ENCODE measurements around the gene TM9SF1.

The TM9SF1 gene

DNA sequence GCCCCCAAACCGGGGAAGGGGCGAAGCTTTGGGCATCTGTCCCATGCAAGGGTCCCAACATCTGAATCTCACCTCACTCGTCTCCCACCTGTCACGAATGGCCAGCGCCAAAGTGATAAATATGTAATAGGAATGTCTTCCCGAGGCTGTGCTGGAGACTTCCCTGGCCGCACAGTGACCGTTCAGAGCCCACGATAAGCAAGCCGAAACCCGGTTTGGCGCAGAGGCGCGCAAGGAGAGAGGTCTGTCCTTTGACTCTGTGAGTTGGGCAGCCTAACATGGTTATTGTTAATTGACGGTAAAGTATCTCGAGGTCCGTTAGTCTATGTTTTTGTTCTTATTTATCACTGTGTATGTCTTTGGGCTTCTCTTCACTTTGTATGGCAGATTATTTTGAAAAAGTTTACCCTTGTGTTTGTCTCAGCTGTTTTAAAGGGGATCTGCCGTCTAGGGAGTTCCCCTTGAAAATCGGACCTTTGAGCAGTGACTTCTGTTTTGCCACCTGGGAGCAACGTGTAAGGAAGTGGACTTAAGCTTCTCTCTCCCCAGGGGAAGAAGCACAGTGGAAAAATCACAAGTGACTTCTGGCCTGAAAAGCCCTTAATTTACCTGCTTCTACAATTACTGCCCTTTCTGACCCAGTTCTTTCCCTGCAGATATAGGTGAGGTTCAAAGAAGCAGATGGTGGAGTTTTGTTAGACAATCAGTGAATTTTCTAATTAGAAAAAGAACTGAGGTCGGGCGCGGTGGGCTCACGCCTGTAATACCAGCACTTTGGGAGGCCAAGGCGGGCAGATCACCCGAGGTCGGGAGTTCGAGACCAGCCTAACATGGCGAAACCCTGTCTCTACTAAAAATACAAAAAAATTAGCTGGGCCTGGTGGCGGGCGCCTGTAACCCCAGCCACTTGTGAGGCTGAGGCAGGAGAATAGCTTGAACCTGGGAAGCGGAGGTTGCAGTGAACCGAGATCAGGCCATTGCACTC, 1.1 kb upstream of the TM9SF1 start:
- no peak for DNase-seq

DNA sequence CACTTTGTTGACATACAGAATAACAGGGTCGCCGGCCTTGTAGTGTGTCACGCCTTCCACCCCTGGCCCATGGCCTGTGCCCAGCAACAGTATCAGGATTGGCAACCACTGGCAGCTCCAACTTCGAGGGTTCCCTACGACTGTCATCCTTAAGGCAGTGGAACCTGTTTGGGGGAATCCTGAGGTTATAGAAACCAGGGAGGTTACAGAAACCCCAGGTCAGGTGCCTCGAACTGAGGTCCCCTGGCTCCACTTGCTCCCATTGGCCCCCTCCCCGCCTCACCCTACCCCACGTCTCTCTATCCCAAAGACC, 412 bp downstream of the TM9SF1 start:
- DNase-seq = no peak

DNA sequence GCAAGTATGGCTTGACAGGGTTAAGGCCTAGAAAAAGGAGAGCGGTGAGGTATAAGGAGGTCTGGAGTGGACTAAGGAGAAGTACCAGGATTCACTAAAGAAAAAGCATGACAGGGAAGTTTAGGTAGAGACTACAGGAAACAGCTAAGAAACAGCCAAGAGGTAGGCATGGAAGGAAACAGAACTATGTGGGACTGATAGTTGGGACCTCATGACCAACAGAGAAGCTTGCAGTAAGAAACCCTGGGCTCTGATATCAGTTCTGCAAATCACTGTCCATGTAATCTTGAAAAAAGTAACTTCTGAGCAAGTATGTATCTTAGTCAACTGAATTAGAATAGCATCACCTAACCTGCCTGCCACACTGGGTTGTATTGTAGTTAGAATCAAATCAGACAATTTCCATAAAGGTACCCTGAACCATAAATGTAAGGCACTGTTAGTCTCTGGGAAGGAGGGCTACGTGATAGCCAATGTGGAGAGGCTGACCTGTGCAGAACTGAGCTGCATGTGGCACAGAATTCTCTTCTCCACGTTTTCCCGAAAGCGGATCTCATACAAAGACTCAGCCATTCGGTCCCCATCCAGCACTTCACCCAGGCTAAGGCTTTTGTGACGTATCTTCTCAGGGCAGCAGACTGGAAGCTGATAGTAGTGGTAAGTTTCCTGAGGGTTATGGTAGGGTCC, 912 bp downstream of the TM9SF1 start:
- no peak for DNase-seq

DNA sequence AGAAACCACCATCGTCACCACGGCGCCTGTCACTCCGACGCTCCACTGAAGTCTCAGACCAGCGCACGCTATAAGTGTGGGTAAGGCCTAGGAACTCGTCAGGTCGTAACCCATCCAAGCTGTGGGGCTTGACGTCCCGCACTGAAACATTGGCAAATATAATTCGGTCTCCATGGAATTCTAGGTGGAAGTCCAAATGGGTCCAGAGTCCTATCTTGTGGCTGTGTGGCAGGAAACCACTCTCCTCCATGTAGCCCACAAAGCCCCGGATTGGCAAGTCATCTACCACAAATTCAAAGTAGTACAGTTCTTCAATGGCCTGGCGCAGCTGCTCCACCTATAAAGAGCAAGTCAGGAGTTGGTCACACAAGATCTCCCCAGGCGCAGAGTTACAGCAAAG, 2.3 kb downstream of the TM9SF1 start:
- DNase-seq = no peak

DNA sequence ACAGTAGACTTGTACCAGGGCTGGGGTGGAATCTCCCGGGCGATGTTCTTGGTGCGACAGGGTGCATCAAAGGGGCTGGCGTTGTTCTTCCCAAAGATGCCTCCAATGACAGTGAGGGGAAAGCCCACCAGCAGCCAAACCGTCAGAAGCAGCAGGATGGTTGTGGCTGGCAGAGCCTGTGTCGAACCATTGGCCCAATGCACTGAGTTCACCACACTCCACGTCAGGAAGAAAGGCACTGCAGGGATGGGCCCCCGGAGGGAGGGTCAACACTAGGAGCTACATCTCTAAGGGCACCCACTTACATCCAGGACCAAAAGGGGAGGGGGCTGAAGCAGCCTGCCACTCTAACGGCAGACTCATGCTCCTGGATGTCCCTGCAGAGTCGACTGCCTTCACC, 4.8 kb downstream of the TM9SF1 start:
- no peak for DNase-seq

DNA sequence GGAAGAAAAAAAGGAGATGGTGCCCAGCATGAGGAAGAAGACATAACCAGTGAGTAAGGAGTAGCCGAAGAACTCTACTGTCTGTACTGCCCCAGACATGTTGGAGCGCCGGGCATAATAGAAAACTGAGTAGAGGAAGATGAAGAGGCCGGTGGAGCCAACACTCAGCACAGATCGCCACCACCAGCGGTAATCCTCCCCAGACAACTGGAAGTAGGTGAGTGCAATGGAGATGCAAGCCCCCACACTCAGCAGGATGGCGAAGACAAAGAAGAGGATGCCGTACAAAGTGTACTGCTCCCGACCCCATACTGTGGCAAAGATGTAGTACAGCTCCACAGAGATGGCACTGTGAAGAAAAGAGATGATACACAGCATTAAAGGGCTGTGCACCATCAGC, 5.8 kb downstream of the TM9SF1 start:
- DNase-seq = no peak

DNA sequence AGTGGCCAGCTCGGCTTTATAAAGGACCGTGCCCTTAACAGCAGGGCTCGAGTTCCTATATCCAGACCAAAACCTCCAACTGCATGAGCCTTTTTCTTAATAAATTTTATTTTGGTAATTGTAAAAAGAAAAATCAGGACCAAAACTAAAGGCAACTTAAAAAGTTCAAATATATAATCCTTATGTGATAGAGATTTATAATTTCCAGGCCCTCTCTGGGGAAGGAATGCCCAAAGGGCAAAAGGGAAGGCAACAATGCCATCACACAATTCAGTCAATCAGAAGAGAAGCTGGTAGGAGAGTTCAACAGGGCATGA, 6.2 kb downstream of the TM9SF1 start:
- no peak for DNase-seq

DNA sequence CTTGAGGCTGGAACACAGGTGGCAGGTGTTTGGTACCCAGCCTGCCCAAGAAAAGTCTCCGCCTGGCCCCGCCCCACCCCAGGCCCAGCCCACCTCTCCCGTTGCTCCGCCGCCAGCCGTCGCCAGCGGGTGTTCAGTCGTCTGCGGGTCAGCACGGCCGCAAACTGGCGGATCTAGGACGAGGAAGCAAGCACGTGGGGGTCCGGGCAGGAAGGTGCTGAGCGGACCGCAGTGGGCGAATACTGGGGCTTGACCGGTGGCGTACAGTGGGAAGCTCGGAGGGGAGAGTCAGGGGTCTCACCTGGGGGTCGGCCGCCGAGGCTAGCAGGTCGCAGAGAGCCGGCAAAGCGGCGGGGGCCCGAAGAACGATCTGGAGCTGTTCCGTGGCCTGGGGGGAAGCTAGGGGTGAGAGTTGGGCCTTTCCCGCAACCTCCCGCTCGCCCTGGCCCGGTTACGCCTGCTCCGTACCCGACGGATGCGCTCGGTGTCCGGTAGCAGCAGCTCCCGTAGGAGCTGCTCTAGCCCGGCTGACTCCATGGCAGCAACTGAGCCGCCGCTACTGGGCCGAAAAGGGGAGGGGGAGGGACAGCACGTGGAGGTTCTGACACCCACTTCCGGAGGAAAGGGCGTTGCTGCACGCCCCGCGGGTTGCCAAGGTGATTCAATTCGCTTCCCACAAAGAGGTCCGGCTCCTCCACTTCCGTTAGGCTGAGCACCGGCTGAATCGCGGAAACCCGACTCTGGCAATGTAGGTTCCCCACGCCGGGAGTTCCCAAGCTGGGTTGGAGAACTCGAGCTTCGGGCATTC, 6.8 kb downstream of the TM9SF1 start, which contains the start of gene IPO4:
IPO4 (minus strand) TSS at position 566 of the 808 bp plus-strand sequence; CDS start at position 537, 29 bp downstream.
- DNase-seq = peak; percentile 94

DNA sequence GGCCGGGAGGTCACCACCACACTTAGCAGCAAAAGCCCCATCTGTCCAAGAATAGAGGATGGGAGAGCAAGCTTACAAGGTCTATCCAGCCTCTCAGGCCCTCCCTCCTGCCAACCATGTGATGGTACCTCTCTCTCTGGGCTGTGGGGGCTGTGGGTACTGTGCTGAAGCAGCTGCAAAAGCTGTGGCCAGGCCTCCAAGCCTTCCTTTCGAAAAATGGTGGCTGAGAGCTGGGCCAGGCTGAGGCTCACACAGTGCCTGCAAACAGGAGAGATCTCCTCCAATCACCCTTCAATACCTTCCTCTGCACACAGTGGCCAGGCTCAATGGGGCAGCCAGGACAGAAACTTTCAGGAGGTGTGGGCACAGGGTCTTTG, 7.7 kb downstream of the TM9SF1 start:
- DNase-seq = no peak

DNA sequence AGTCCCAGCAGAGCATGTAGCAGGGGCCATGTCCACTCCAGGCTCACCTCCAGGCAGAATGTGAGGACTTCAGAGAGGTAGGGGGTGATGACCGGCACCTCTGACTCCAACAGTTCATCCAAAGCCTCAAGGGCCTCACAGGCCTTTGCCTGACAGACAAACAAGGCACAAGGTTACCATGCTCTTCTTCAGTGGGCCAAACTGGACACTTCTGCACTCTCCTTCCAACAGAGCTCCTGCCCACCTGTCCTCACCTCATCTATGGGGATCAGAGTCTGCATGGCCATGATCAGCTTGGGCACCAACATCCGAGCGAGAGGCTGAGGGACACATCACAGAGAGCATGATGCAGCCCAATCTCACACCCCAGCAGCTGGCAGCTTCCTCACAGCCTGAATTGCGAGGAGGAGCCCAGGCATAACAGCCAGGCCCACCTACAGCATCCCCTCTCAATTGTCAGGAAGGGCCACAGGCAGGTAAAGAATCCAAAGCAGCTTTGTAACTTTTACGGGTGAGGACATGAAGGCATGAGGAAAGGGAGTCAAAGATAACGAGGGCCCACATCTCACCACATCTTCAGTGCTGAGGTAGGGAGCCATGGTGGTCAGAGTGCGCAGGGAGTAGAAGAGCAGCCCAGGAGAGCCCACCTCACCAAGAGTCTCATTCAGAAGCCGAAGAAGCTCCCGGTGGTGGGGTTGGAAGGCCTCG, 8.3 kb downstream of the TM9SF1 start:
- DNase-seq = no peak

DNA sequence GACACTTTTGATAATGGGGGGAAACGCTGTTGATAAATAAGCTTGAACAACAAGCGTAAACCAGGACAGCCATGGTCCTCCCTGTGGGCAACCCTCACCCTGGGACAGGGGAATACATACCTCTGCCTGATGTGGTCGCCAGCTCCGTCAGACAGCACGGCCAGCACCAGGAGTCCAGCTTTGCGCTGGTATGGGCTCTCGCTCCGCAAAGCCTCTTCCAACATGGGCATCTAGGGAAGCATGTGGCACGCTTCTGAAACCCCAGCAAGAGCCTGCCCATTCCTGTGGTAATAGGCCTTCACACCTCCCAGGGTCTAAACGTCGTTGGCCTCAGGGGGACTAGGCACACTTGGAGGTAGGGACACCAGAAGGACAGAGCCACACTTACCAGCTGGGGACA, 9.5 kb downstream of the TM9SF1 start:
- no peak for DNase-seq

DNA sequence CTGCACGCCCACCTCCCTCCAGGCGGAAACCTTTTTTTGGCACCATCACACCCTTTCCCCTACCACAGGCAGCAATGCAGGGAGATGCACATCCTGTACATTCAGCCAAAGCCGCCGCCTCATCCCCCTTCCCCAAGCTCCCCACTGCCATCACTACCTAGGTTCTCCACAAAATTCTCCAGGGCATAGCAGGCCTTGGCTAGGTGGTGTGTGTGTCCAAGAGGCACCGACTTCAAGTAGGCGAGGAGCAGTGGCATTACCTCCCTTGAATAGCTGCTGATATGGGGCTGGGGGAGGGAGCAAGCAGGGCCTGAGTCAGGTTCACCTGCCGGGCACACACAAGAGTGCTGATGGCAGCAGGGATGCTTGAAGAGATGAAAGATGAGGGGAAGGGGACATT, 10.2 kb downstream of the TM9SF1 start:
- no peak for DNase-seq

DNA sequence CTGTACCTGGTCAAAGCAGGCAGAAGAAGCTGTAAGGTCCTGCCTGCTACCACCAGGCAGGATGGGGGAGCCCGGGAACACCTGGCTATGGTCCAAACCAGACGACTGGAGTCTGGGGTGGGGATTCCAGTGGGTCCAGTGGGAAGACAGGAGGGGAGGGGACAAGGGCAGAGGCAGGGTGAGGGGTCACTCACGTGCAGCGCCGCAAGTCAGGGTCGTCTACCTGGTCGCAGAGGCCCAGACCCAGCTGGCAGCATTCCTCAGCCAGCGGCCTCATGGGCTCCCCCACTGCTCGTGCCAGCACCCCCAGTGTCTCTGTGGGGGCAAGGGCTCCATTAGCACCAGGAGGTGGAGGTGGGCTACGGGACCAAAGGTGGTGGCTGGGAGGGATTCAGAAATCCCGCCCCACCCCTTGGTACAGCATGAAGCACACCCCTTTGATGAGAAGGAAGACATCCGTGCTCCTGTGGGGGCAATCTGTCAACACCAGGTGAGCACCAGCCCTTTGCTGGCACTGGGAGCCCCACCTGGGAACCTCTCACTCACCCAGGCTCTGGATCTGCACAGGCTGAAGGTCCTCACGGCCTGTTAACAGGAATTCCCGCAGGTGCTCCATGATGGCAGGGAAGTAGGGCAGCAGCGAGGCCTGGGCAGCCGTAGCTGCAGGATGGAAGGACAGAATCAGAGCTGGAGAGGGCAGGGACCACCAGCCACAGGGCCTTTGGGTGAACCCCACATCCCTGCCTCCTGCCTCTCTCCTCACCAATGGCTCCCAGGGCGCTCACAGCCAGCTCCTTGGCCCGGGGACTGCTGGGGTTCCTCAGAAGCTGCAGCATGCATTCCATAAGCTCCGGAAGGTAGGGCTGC, 10.9 kb downstream of the TM9SF1 start:
- DNase-seq = no peak

DNA sequence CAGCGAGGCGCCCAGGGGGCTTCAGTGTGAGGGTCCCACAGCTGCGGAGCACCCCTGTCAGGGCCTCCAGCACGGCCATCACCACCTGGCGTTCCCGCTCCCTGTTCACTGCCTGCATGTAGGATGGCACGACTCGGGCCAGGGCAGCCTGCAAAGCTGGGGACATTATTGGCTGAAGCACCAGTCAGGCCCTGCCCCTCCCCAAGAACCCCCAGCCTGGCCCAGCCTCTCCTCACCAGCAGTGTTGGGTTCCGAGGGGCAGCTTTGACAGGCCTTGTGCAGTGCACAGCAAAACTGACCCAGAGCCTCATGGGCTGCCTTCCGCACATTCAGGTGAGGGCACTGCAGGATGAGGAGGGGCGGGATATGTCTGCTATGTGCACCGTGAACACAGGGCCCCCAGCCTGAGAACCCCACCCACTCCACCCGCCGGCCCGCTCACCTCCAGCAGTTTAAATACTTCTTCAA, 12.2 kb downstream of the TM9SF1 start:
- DNase-seq = no peak

DNA sequence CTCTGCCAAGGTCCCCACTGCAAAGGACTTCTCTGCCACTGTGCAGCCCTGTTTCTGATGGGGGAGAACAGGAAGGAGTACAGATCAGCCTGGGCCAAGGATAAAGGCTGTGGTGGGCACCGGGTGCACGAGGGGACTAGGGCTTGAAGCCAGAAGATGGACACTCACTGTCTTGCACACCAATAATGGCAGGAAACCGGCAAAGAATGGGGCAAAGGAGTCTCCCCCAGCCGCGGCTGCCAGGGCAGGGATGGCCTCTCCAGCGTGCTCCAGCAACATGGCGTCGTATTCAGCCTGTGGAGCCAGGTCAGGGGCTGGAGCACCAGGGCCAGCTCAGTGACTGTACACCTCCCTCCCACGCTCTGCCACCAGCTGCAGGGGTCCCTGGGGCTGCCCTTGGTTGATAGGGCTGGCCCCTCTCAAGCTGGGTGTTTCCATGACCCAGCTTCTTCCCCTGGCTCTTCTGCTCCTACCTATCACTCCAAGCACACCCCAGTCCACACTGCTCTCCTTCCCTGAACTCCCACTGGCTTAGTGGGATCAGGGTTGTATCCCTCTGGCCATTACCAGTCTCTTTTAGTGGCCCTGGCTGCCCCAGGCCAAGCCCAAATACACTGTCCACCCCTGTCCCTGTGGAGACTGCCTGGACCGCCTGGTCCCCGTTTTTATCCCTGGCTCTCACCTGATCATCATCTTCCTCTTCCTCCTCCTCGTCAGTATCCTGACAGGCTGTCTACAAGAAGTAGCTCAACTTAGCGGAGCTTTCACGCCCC, 12.9 kb downstream of the TM9SF1 start:
- no peak for DNase-seq

DNA sequence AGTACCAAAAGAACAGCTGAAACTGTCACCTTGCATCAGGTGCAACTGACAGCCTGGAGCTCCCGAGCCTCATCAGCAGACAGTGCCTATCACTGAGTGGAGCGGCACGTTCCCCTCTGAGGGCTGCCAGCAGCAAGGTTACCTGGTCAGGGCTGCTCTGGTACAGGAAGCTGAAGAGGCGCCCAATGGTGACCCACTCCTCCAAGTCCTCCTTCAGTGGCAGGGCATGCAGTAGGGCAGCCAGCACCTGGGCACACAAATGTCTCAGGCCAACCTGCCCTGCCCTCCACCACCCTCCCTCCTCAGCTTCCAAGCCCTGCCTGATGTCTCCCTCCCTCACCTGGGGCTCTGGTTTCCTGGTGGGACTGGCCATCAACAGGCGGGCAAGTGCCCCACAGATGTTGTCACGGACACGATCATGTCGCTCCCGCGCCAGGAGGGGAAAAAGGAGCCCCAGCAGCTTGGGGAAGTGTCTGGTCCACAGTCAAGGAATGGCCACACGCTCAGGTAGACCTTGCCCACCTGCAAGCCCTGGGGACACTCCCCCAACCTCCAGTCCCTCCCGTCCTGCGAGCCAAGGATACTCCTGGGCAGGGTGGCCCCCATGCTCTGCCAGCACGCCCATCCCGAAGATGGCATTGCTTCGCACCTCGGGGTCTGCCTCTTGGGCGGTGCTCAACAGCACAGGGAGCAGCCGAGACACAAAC, 13.7 kb downstream of the TM9SF1 start:
- DNase-seq = no peak

DNA sequence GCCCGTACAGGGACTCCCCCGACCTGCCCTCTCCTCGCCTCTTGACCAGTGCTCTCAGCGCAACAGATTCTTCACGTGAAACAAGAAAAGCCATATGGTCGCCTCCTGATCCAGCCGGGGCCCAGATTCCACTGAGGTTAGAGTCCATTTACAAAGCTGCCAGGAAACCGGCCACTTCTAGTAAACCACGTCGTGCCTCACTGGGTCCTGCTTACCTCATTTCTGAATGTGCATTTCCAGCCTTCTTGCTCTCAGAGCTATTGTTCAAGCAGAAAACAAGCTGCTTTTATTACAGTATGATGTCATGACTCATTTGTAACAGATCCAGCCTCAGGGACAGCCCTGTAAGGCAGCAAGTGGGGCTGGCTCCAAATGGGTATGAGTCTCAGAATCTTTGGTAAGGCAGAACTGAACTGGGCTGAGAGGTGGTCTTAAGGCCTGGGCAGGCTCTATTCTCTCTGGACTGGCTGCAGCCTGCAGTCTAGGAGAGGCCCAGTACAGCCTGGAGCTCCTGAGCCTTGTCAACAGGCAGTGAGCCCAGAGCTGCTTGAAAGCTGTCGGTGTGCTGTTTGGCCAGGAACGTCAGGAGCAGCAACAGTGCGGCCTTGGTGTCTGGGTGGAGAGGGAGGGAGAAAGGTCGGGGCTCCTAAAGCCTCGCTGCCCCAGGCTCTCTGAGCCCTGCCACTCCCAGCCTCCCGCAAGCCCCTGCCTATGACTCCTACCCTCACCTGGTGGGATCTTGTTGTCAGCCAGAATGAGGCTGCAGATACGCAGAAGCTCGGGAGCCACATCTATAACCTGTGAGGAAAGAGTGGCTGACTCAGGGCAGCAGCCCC, 15.1 kb downstream of the TM9SF1 start:
- no peak for DNase-seq

DNA sequence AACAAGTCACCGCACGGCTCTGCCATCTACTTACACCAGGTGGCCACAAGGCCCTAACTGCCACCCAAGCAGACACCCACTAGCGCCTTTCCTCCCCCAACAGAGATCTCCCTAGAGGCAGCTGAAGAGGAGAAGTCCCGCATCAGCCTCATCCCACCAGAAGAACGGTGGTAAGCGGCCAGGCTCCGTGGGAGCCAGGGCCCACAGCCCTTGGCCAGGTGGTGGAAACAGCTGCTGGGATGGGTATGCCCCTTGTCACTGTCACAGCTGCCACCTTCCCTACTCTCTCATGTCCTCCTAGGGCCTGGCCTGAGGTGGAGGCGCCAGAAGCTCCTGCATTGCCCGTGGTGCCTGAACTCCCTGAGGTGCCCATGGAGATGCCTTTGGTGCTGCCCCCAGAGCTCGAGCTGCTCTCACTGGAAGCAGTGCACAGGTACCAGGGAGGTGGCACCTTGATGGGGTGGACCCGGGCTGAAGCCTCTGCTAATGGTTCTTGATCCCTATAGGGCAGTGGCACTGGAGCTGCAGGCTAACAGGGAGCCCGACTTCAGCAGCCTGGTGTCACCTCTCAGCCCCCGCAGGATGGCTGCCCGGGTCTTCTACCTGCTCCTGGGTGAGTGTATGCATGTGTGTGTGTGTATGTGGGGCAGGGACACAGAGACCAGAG, 15.8 kb downstream of the TM9SF1 start:
- no peak for DNase-seq

All from activated CD4-positive, alpha-beta T cell treated with anti-CD3 and anti-CD28 coated beads for 1 hour (primary cell).